ENCODE measurements around the gene SOX6. TPM values are rescaled to one million over a fixed set of nuclear protein-coding genes. Genes with fewer than 3 reads are reported as not detected.

SOX6 gene
- total RNA-seq, 2 experiments from 2014 or later = 0.20 TPM; not detected in 1

- Mint-ChIP-seq H3K27ac (no peak overlapping the region), H3K4me3 (no peak overlapping the region), H3K27me3 (no peaks in the 10 kb centered on the region), H3K4me1 (ENCODE audit: low read depth) (no peaks in the 10 kb centered on the region), H3K9me3 (no peaks in the 10 kb centered on the region), H3K36me3 (ENCODE audit: low read depth) (no peaks in the 10 kb centered on the region)
- H3K4me3 ChIP-seq (ENCODE audit: low read length) = no peak overlapping the region
- CTCF ChIA-PET = no interaction called here
- H3K27ac ChIP-seq (ENCODE audit: low read depth in 1 of 2, low read length in 2 of 2) = no peak overlapping the region
- no peaks in the 10 kb centered on the region for H3K36me3 ChIP-seq (ENCODE audit: insufficient read depth, low read length)
- POLR2A ChIA-PET = no interaction called here
- no peaks in the 10 kb centered on the region for H3K4me1 ChIP-seq (ENCODE audit: insufficient read depth, low read length)
- no peaks in the 10 kb centered on the region for H3K27me3 ChIP-seq (ENCODE audit: control insufficient read depth in 1 of 2, insufficient read depth in 2 of 2, low read length in 2 of 2)
- DNase-seq (no peak), ATAC-seq (ENCODE audit: poor library complexity) (no peak)
- intact Hi-C loops (cut with DNase I, micrococcal nuclease) = no loop called here
- H3K9me3 ChIP-seq (ENCODE audit: control insufficient read depth in 1 of 2, insufficient read depth in 1 of 2, low read length in 2 of 2) = peaks cover 0 to 3% of the 10 kb centered on the region in 2 experiments
- TF ChIP-seq CTCF (IDR thresholded peaks at IDR 0.05) = no peak
Observed at GRCh38 chr11:16186680-16187079, 169.7 kb downstream of the SOX6 start.

- no peak overlapping the region for H3K27ac Mint-ChIP-seq
- no peaks in the 10 kb centered on the region for H3K9me3 Mint-ChIP-seq
- ChIA-PET CTCF (no interaction called here), POLR2A (no interaction called here)
- Histone ChIP-seq H3K9me3 (ENCODE audit: control insufficient read depth in 1 of 2, insufficient read depth in 1 of 2, low read length in 2 of 2) (peaks cover 0 to 3% of the 10 kb centered on the region in 2 experiments), H3K36me3 (ENCODE audit: insufficient read depth, low read length) (no peaks in the 10 kb centered on the region), H3K4me1 (ENCODE audit: insufficient read depth, low read length) (no peaks in the 10 kb centered on the region), H3K27ac (ENCODE audit: low read depth in 1 of 2, low read length in 2 of 2) (no peak overlapping the region), H3K4me3 (ENCODE audit: low read length) (no peak overlapping the region), H3K27me3 (ENCODE audit: control insufficient read depth in 1 of 2, insufficient read depth in 2 of 2, low read length in 2 of 2) (no peaks in the 10 kb centered on the region)
- H3K4me1 Mint-ChIP-seq (ENCODE audit: low read depth) = no peaks in the 10 kb centered on the region
- no peak for DNase-seq
- no peaks in the 10 kb centered on the region for H3K27me3 Mint-ChIP-seq
- intact Hi-C loops (cut with DNase I, micrococcal nuclease) = no loop called here
- TF ChIP-seq CTCF (IDR thresholded peaks at IDR 0.05) = no peak
- H3K4me3 Mint-ChIP-seq = no peak overlapping the region
- ATAC-seq (ENCODE audit: poor library complexity) = no peak
- H3K36me3 Mint-ChIP-seq (ENCODE audit: low read depth) = no peaks in the 10 kb centered on the region
Observed at GRCh38 chr11:16185042-16185441, 171.3 kb downstream of the SOX6 start.

GRCh38 chr11:16184588-16184987 is 171.8 kb downstream of the SOX6 start:
- Mint-ChIP-seq H3K27me3 (no peaks in the 10 kb centered on the region), H3K4me3 (no peak overlapping the region), H3K27ac (no peak overlapping the region), H3K36me3 (ENCODE audit: low read depth) (no peaks in the 10 kb centered on the region), H3K4me1 (ENCODE audit: low read depth) (no peaks in the 10 kb centered on the region), H3K9me3 (no peaks in the 10 kb centered on the region)
- ChIA-PET CTCF (no interaction called here), POLR2A (no interaction called here)
- no peaks in the 10 kb centered on the region for H3K4me1 ChIP-seq (ENCODE audit: insufficient read depth, low read length)
- H3K27ac ChIP-seq (ENCODE audit: low read depth in 1 of 2, low read length in 2 of 2) = no peak overlapping the region
- H3K36me3 ChIP-seq (ENCODE audit: insufficient read depth, low read length) = no peaks in the 10 kb centered on the region
- no peaks in the 10 kb centered on the region for H3K27me3 ChIP-seq (ENCODE audit: control insufficient read depth in 1 of 2, insufficient read depth in 2 of 2, low read length in 2 of 2)
- no peak for TF ChIP-seq CTCF (IDR thresholded peaks at IDR 0.05)
- no peak overlapping the region for H3K4me3 ChIP-seq (ENCODE audit: low read length)
- DNase-seq (no peak), ATAC-seq (ENCODE audit: poor library complexity) (no peak)
- peaks cover 0 to 3% of the 10 kb centered on the region in 2 experiments for H3K9me3 ChIP-seq (ENCODE audit: control insufficient read depth in 1 of 2, insufficient read depth in 1 of 2, low read length in 2 of 2)
- intact Hi-C loops (cut with DNase I, micrococcal nuclease) = no loop called here
